Karpas-422 (cell line): ENCODE measurements around the gene KANK4. TPM values are rescaled to one million over a fixed set of nuclear protein-coding genes. Genes with fewer than 3 reads are reported as not detected.

Experiments used
- DNase-seq: peaks from one replicate; pipeline ENCODE4 v3.0.0-alpha.2; 2015
- H2AFZ ChIP-seq: fragments of 200-600 bp; sonication (generic); 2 replicates; pipeline ENCODE4 v1.6.1; 2014; ENCODE audit warnings: antibody characterized with exemption, low read length, mixed read lengths
- H3K27ac ChIP-seq: fragments of 200-600 bp; sonication (generic); 2 replicates; pipeline ENCODE4 v1.5.1; 2014; ENCODE audit warnings: mild to moderate bottlenecking, low read length, moderate library complexity
- H3K27me3 ChIP-seq: fragments of 200-600 bp; sonication (generic); 2 replicates; pipeline ENCODE4 v1.6.1; 2014; ENCODE audit warnings: low read length, mixed read lengths
- H3K36me3 ChIP-seq: fragments of 200-600 bp; sonication (generic); 2 replicates; pipeline ENCODE4 v1.6.1; 2014; ENCODE audit warnings: low read length, mixed read lengths; ENCODE audit not compliant: insufficient read depth
- H3K4me1 ChIP-seq: fragments of 200-600 bp; sonication (generic); 2 replicates; pipeline ENCODE4 v1.6.1; 2014; ENCODE audit warnings: mild to moderate bottlenecking, low read length, mixed read lengths
- H3K4me2 ChIP-seq: fragments of 200-600 bp; sonication (generic); 2 replicates; pipeline ENCODE4 v1.6.1; 2014; ENCODE audit warnings: low read length, low read depth, mild to moderate bottlenecking; ENCODE audit not compliant: poor library complexity, severe bottlenecking
- H3K4me3 ChIP-seq: fragments of 200-600 bp; sonication (generic); 2 replicates; pipeline ENCODE4 v1.5.1; 2014; ENCODE audit warnings: mild to moderate bottlenecking, antibody characterized with exemption, low read length, mixed read lengths
- H3K79me2 ChIP-seq: fragments of 200-600 bp; sonication (generic); 2 replicates; pipeline ENCODE4 v1.6.1; 2014; ENCODE audit warnings: mild to moderate bottlenecking, low read length, mixed read lengths
- H3K9ac ChIP-seq: fragments of 200-600 bp; sonication (generic); 2 replicates; pipeline ENCODE4 v1.6.0; 2014; ENCODE audit warnings: low read length
- H3K9me2 ChIP-seq: fragments of 200-600 bp; sonication (generic), shearing (Covaris generic); replicated peaks from 2 replicates; pipeline ENCODE4 v1.6.0; 2014; ENCODE audit warnings: mild to moderate bottlenecking, low read length, moderate library complexity; ENCODE audit not compliant: insufficient read depth
- H3K9me3 ChIP-seq: fragments of 300-700, 200-600 bp; sonication (generic); 2 replicates; pipeline ENCODE4 v1.6.1; 2014; ENCODE audit warnings: low read length, mixed read lengths
- H4K20me1 ChIP-seq: fragments of 200-600 bp; sonication (generic); 2 replicates; pipeline ENCODE4 v1.6.1; 2014; ENCODE audit warnings: mild to moderate bottlenecking, antibody characterized with exemption, low read length, low read depth; ENCODE audit not compliant: insufficient read depth
- total RNA-seq: library from RNA; depleted of rRNA; stranded (reverse); fragments of >200 nt; shearing (Covaris generic); gene quantifications from 2 replicates; pipeline ENCODE4 v1.2.3, GENCODE V29; 2014; ENCODE audit warnings: low replicate concordance

KANK4 gene
- total RNA-seq, 1 experiment from 2014 or later = 0.60 TPM

DNA sequence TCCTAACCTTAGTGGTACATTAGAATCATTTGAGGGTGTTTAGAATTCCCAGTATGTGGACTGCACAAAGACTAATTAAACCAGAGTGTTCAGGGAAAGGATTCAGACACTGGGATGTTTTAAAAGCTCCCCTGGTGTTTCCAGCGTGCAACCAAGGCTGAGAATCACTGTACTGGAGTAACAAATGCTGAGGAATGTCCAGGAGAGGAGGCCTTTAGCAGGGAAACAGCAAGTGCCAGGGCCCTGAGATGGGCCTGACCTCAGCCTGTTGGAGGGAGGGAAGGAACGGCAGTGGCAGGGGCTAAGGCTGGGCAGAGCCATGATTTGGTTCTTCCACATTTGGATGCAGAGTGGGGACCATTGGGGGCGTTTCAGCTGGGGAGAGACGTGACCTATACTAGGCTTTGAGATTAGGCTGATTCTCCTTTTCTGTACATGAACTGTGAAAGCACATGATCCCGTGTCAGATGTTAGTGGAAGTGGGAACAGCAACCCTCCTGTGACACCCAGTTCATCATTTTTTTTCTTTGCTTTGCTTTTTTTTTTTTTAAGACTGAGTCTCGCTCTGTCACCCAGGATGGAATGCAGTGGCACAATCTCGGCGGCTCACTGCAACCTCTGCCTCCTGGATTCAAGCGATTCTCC is 49.3 kb downstream of the KANK4 start:
- H3K9ac ChIP-seq = no peak overlapping the region
- peak overlapping the region; percentile 74; the same call in 1 of the 2 replicates for H2AFZ ChIP-seq
- H3K79me2 ChIP-seq = no peaks in the 10 kb centered on the region
- no peaks in the 10 kb centered on the region for H3K9me2 ChIP-seq
- H3K27ac ChIP-seq = no peak overlapping the region
- H4K20me1 ChIP-seq = no peaks in the 10 kb centered on the region
- no peak overlapping the region for H3K4me3 ChIP-seq
- H3K27me3 ChIP-seq = no peaks in the 10 kb centered on the region
- DNase-seq = no peak
- H3K9me3 ChIP-seq = no peaks in the 10 kb centered on the region
- H3K36me3 ChIP-seq = no peaks in the 10 kb centered on the region
- no peak overlapping the region for H3K4me2 ChIP-seq
- peaks cover 38% of the 10 kb centered on the region for H3K4me1 ChIP-seq

DNA sequence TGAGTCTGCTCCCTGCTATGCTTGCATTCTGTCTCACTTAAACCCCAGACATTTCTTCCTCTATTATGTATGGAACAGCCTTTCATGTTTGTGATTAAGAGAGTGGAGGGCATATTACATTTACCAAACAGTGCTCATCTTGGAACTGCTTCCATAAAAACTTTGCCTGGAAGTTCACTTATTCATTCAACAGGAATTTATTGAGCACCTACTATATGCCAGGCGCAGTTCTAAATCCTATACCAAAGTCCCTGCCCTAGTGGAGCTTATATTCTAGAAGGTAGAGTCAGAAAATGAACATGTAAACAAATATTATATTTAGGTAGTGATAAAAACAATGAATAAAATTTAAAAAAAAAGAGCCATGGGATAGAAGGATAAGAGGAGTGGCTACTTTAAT is 49.8 kb downstream of the KANK4 start:
- Histone ChIP-seq H3K4me3 (no peak overlapping the region), H4K20me1 (no peaks in the 10 kb centered on the region), H3K79me2 (no peaks in the 10 kb centered on the region), H3K4me2 (no peak overlapping the region), H3K9ac (no peak overlapping the region), H3K9me2 (no peaks in the 10 kb centered on the region), H3K9me3 (no peaks in the 10 kb centered on the region), H3K4me1 (peaks cover 38% of the 10 kb centered on the region), H3K36me3 (no peaks in the 10 kb centered on the region), H2AFZ (no peak overlapping the region), H3K27me3 (no peaks in the 10 kb centered on the region), H3K27ac (no peak overlapping the region)
- DNase-seq = no peak

DNA sequence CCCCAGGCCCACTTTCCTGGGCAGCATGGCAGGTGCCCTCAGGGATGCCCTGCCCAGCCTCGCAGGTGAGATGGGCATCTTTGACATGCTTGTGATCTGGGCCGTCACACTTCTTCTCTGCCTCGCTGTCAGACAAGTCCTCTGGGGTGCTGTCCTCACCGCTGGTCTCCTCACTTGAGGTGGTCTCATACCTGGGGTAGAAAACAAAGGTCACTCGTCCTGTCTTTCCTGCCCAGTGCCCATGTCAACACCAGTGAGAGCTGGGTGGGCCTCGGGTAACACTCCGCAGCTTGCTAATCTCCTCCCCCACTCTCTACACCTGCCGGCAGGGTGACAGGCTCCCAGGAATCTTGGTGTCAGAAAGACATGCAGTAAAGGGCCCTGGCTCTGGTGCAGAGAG is 50.9 kb downstream of the KANK4 start:
- H3K27me3 ChIP-seq = no peaks in the 10 kb centered on the region
- no peaks in the 10 kb centered on the region for H3K79me2 ChIP-seq
- no peaks in the 10 kb centered on the region for H4K20me1 ChIP-seq
- no peaks in the 10 kb centered on the region for H3K9me2 ChIP-seq
- no peaks in the 10 kb centered on the region for H3K36me3 ChIP-seq
- no peak overlapping the region for H3K27ac ChIP-seq
- H2AFZ ChIP-seq = no peak overlapping the region
- H3K9me3 ChIP-seq = no peaks in the 10 kb centered on the region
- no peak overlapping the region for H3K9ac ChIP-seq
- H3K4me2 ChIP-seq = no peak overlapping the region
- H3K4me3 ChIP-seq = no peak overlapping the region
- peak; percentile 31 for DNase-seq
- peaks cover 31% of the 10 kb centered on the region for H3K4me1 ChIP-seq

DNA sequence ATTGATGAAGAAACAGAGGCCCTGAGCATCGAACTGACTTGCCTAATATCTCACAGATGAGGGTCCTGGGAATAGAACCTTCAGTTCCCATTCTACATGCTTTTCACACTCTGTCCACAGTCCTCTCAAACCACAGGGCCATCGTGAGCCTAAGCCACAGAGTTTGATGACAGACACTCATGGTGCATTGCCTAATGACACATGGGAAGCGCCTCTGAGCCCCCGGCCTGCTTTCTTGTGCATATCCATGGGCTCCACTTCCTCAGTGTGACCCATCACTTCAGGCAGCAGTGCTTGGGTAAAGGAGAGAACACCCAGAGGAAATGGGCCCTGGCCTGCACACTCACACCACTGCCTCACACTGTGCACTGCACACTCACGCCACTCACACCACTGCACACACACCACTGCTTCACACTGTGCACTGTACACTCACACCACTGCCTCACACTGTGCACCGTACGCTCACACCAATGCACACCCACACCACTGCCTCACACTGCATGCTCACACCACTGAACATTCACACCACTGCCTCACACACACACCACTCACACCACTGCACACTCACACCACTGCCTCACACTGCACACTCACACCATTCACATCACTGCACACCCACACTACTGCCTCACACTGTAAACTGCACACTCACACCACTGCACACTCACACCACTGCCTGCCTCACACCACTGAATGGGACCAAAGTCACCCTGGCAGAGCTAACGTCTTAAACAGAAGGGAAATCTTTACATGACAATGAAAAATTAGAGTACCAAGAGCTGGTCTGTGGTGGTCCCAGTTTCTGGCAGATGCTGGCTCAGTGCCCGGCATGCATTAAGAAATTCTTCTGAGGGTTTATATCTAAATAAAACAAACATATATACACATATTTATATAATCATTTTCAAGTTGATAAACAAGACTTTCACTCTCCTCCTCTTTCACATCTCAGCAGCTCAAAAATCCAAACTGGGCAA is 53.0 kb downstream of the KANK4 start:
- Histone ChIP-seq H3K9me3 (no peaks in the 10 kb centered on the region), H3K4me3 (no peak overlapping the region), H3K4me1 (peaks cover 10% of the 10 kb centered on the region), H3K36me3 (no peaks in the 10 kb centered on the region), H3K9ac (no peak overlapping the region), H3K27ac (no peak overlapping the region), H3K9me2 (no peaks in the 10 kb centered on the region), H3K79me2 (no peaks in the 10 kb centered on the region), H2AFZ (no peak overlapping the region), H3K4me2 (no peak overlapping the region), H3K27me3 (no peaks in the 10 kb centered on the region), H4K20me1 (no peaks in the 10 kb centered on the region)
- DNase-seq = peak; percentile 24

DNA sequence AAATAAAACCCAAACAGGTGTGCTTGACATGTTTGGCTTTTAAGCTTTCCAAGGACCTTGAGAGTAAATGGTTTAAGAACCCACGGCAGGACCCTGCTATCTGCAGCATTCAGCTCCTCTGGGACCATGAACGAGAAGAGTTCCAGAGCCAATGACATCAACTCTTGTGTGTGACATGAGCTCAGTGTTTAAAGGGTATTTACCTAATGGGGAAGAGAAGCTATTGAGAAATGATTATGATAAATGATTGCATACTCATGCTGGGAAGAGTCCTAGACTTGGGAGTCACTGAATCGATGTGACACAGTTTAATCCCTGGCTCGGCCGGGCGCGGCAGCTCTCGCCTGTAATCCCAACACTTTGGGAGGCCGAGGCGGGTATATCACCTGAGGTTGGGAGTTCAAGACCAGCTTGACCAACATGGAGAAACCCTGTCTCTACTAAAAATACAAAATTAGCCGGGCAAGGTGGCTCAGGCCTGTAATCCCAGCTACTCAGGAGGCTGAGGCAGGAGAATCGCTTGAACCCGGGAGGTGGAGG is 55.4 kb downstream of the KANK4 start:
- Histone ChIP-seq H3K27ac (no peak overlapping the region), H3K4me1 (no peaks in the 10 kb centered on the region), H3K9ac (no peak overlapping the region), H2AFZ (no peak overlapping the region), H3K27me3 (no peaks in the 10 kb centered on the region), H4K20me1 (no peaks in the 10 kb centered on the region), H3K79me2 (no peaks in the 10 kb centered on the region), H3K9me3 (no peaks in the 10 kb centered on the region), H3K36me3 (no peaks in the 10 kb centered on the region), H3K4me2 (no peak overlapping the region), H3K4me3 (no peak overlapping the region), H3K9me2 (no peaks in the 10 kb centered on the region)
- no peak for DNase-seq

DNA sequence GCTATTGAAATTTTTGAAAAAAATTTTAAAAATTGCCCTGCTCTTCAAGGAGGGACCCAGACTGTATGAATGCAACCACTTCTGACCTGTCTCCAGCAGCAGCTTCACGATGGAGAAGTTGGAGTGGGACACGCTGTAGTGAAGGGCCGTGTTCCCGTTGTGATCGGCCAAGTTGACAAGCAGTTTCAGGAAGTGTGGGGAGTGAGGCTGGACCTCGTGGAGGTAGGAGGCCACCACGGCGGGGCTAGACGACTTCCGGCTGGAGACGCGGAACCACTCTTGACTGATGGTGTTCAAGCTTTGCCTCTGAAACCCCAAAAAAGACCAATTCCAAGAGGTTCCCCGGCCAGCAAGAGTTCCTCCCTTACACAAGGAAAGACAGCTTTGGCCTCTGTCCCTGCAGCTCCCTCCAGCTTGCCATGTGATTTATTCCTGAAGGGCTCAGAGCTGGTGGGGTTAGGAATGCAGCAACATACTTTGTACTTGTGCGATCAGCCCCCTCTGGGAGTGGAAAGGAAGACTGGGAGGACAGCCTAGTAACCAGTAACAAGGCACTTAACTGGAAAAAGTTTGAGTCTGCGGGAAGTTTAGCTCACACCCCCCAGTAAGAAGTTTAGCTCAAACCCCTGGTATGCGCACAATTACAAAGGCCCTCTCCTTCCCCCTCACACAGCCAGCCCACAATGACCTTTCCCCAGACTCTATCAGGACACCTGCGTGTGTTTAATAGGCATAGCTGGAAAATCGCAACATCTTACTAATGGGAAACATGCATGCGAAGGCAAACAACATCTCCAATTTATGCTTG is 56.0 kb downstream of the KANK4 start:
- no peak for DNase-seq
- Histone ChIP-seq H3K9me2 (no peaks in the 10 kb centered on the region), H3K79me2 (no peaks in the 10 kb centered on the region), H3K4me3 (no peak overlapping the region), H4K20me1 (no peaks in the 10 kb centered on the region), H3K9me3 (no peaks in the 10 kb centered on the region), H3K9ac (no peak overlapping the region), H3K36me3 (no peaks in the 10 kb centered on the region), H3K27me3 (no peaks in the 10 kb centered on the region), H3K4me1 (no peaks in the 10 kb centered on the region), H3K27ac (no peak overlapping the region), H3K4me2 (no peak overlapping the region), H2AFZ (no peak overlapping the region)

DNA sequence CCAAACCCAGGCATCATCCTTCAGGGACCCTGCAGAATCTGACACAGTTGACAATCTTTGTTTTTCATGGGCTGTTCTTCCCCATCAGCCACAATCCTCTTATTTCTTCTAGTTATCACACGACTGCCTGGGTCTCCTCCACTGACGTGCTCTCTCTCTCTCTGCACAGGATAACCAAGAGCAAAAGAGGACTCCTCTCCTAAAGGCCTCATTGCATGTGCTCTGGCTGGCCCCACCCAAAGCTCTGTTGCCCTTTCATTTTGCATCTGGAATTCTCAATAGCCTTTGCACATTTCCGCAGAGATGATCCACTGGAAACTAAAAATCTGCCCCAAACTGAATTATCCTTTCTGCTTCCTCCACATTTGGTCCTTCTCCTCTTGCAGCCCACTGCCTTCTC is 58.5 kb downstream of the KANK4 start:
- no peaks in the 10 kb centered on the region for H3K4me1 ChIP-seq
- DNase-seq = no peak
- H3K36me3 ChIP-seq = no peaks in the 10 kb centered on the region
- no peak overlapping the region for H3K4me3 ChIP-seq
- H3K4me2 ChIP-seq = no peak overlapping the region
- no peak overlapping the region for H3K27ac ChIP-seq
- no peaks in the 10 kb centered on the region for H3K9me3 ChIP-seq
- H3K79me2 ChIP-seq = no peaks in the 10 kb centered on the region
- H2AFZ ChIP-seq = no peak overlapping the region
- no peaks in the 10 kb centered on the region for H4K20me1 ChIP-seq
- H3K27me3 ChIP-seq = no peaks in the 10 kb centered on the region
- no peaks in the 10 kb centered on the region for H3K9me2 ChIP-seq
- H3K9ac ChIP-seq = no peak overlapping the region

DNA sequence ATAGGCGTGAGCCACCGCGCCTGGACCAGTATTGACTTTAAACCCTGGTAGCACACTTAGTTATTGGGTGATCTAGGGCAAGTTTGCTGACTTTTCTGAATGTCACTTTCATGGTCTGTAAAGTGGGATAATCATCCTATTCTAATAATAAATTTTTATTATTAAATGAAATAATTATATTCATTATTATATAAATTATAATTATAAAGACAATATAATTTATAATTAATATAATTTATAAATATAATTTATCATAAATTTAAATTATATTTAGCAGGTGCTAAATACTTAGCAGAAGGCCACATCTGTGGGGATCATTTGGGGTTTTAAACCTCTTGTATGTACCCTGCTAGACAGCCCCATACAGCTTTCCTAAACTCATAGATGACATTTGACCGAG is 59.7 kb downstream of the KANK4 start:
- H3K9me2 ChIP-seq = no peaks in the 10 kb centered on the region
- no peaks in the 10 kb centered on the region for H3K4me1 ChIP-seq
- H3K36me3 ChIP-seq = no peaks in the 10 kb centered on the region
- H2AFZ ChIP-seq = no peak overlapping the region
- no peak for DNase-seq
- H4K20me1 ChIP-seq = no peaks in the 10 kb centered on the region
- no peak overlapping the region for H3K4me2 ChIP-seq
- no peak overlapping the region for H3K27ac ChIP-seq
- no peaks in the 10 kb centered on the region for H3K27me3 ChIP-seq
- no peak overlapping the region for H3K4me3 ChIP-seq
- no peaks in the 10 kb centered on the region for H3K9me3 ChIP-seq
- H3K79me2 ChIP-seq = no peaks in the 10 kb centered on the region
- H3K9ac ChIP-seq = no peak overlapping the region
